ENCODE results near the gene STARD3NL. TPM values are rescaled to one million over a fixed set of nuclear protein-coding genes. Genes with fewer than 3 reads are reported as not detected.

STARD3NL gene
- total RNA-seq, 1 experiment from 2014 or later: 30.6 TPM

DNA sequence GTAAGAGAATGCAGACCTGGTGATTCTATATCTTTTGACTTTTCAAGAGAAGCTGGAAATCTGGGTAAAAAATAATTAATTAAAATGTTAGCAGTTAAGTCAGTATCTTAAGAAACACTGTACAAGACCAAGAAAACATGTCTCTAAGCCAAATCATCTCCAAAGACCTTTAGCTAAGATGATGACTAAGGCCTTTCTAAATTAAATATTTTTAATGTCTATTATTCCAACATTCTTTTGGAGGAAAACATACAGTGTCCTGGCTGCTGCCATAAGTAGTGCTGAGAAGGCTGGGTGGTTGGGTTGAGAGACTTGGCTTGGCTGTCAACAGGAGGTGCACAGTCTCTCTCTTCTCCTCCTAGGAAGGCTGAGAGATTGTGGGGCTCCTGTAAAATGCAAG is 20.3 kb downstream of the STARD3NL start:
- no peaks in the 10 kb centered on the region for H3K27me3 Mint-ChIP-seq (ENCODE audit: low read depth)
- H3K27ac Mint-ChIP-seq: no peak overlapping the region
- no peak for ATAC-seq
- H3K4me3 Mint-ChIP-seq: no peak overlapping the region
- CTCF ChIA-PET: interaction anchor here (0.8 to 5.8 kb wide), 9 partner anchors 17 to 281 kb away, joined by 3 to 51 read pairs (median 6); partner anchors contain the start of gene SFRP4
- DNase-seq (ENCODE audit: low spot score): no peak
- POLR2A ChIA-PET: no interaction called here
- H3K4me1 Mint-ChIP-seq: peaks cover 33% of the 10 kb centered on the region
- TF ChIP-seq, protein P1, sequence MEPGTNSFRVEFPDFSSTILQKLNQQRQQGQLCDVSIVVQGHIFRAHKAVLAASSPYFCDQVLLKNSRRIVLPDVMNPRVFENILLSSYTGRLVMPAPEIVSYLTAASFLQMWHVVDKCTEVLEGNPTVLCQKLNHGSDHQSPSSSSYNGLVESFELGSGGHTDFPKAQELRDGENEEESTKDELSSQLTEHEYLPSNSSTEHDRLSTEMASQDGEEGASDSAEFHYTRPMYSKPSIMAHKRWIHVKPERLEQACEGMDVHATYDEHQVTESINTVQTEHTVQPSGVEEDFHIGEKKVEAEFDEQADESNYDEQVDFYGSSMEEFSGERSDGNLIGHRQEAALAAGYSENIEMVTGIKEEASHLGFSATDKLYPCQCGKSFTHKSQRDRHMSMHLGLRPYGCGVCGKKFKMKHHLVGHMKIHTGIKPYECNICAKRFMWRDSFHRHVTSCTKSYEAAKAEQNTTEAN (CRISPR knock-in tag; IDR thresholded peaks at IDR 0.05): no peak
- peaks cover 3% of the 10 kb centered on the region; the same call in 1 of the 2 replicates for H3K9me3 Mint-ChIP-seq
- H3K36me3 Mint-ChIP-seq: peaks cover 8% of the 10 kb centered on the region

DNA sequence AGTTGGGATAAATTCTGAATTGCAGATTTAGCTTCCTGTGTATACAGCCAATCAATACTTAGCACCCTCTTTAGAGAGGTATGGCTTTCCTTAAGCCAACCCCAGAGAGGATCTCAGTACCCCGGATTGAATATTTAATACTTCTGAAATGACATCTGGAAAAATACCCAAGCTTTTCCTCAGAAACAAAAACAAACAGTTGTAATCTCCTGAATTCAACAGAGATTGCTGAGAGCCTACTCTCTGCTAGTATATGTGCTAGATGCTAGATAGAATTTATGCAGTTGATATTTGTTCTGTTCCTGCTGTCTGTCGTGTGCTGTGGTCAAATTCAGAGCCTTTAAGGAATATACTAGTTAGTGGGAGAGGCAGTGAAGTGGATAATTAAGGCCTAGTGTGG is 21.1 kb downstream of the STARD3NL start:
- H3K27me3 Mint-ChIP-seq (ENCODE audit: low read depth): no peaks in the 10 kb centered on the region
- ATAC-seq (no peak), DNase-seq (ENCODE audit: low spot score) (no peak)
- H3K27ac Mint-ChIP-seq: no peak overlapping the region
- ChIA-PET CTCF (interaction anchor here (0.8 to 5.8 kb wide), 6 partner anchors 17 to 282 kb away, joined by 3 to 51 read pairs (median 5); partner anchors contain the start of gene SFRP4), POLR2A (no interaction called here)
- H3K9me3 Mint-ChIP-seq: peaks cover 3% of the 10 kb centered on the region; the same call in 1 of the 2 replicates
- peaks cover 33% of the 10 kb centered on the region for H3K4me1 Mint-ChIP-seq
- no peak overlapping the region for H3K4me3 Mint-ChIP-seq
- H3K36me3 Mint-ChIP-seq: peaks cover 11% of the 10 kb centered on the region
- TF ChIP-seq CREM (CRISPR knock-in tag; IDR thresholded peaks at IDR 0.05): no peak
- no peak for TF ChIP-seq MXD4 (CRISPR knock-in tag; IDR thresholded peaks at IDR 0.05; ENCODE audit: borderline replicate concordance)
- TF ChIP-seq, protein P2, sequence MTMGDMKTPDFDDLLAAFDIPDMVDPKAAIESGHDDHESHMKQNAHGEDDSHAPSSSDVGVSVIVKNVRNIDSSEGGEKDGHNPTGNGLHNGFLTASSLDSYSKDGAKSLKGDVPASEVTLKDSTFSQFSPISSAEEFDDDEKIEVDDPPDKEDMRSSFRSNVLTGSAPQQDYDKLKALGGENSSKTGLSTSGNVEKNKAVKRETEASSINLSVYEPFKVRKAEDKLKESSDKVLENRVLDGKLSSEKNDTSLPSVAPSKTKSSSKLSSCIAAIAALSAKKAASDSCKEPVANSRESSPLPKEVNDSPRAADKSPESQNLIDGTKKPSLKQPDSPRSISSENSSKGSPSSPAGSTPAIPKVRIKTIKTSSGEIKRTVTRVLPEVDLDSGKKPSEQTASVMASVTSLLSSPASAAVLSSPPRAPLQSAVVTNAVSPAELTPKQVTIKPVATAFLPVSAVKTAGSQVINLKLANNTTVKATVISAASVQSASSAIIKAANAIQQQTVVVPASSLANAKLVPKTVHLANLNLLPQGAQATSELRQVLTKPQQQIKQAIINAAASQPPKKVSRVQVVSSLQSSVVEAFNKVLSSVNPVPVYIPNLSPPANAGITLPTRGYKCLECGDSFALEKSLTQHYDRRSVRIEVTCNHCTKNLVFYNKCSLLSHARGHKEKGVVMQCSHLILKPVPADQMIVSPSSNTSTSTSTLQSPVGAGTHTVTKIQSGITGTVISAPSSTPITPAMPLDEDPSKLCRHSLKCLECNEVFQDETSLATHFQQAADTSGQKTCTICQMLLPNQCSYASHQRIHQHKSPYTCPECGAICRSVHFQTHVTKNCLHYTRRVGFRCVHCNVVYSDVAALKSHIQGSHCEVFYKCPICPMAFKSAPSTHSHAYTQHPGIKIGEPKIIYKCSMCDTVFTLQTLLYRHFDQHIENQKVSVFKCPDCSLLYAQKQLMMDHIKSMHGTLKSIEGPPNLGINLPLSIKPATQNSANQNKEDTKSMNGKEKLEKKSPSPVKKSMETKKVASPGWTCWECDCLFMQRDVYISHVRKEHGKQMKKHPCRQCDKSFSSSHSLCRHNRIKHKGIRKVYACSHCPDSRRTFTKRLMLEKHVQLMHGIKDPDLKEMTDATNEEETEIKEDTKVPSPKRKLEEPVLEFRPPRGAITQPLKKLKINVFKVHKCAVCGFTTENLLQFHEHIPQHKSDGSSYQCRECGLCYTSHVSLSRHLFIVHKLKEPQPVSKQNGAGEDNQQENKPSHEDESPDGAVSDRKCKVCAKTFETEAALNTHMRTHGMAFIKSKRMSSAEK (CRISPR knock-in tag; IDR thresholded peaks at IDR 0.05; ENCODE audit: borderline replicate concordance): no peak
- TF ChIP-seq GTF2I (CRISPR knock-in tag; conservative IDR thresholded peaks at IDR 0.05): no peak
- TF ChIP-seq SOX15 (CRISPR knock-in tag; IDR thresholded peaks at IDR 0.05): no peak

DNA sequence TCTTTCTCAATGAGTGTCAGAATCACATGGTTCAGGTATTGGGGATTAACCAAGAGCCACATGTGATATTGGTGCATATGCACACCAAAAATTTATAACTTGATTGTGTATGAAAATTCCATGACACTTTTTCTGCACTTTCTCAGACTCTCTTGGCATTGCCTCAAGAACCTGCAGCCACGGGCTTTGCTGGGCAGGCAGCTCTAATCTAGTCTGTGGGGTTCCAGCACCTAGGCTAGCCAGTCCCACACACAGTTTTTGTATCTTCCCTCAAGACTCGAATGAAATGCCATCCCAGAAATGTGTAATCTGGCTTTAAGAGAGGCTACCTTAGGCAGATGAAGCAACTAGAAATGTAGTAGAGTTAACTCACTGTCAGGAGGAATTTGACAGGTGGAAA is 21.7 kb downstream of the STARD3NL start:
- no peaks in the 10 kb centered on the region for H3K27me3 Mint-ChIP-seq (ENCODE audit: low read depth)
- peaks cover 3% of the 10 kb centered on the region; the same call in 1 of the 2 replicates for H3K9me3 Mint-ChIP-seq
- H3K4me1 Mint-ChIP-seq: peaks cover 33% of the 10 kb centered on the region
- ATAC-seq (no peak), DNase-seq (ENCODE audit: low spot score) (no peak)
- peaks cover 11% of the 10 kb centered on the region for H3K36me3 Mint-ChIP-seq
- ChIA-PET CTCF (interaction anchor here (1.0 to 5.8 kb wide), 3 partner anchors 16 to 136 kb away, joined by 4 to 51 read pairs (median 4); no protein-coding TSS in a partner anchor), POLR2A (no interaction called here)
- no peak overlapping the region for H3K27ac Mint-ChIP-seq
- TF ChIP-seq SMAD3 (CRISPR knock-in tag; IDR thresholded peaks at IDR 0.05; ENCODE audit: borderline replicate concordance) (no peak), ELF4 (CRISPR knock-in tag; IDR thresholded peaks at IDR 0.05; ENCODE audit: low read depth) (no peak), EMX1 (CRISPR knock-in tag; IDR thresholded peaks at IDR 0.05) (no peak)
- TF ChIP-seq, protein P3, sequence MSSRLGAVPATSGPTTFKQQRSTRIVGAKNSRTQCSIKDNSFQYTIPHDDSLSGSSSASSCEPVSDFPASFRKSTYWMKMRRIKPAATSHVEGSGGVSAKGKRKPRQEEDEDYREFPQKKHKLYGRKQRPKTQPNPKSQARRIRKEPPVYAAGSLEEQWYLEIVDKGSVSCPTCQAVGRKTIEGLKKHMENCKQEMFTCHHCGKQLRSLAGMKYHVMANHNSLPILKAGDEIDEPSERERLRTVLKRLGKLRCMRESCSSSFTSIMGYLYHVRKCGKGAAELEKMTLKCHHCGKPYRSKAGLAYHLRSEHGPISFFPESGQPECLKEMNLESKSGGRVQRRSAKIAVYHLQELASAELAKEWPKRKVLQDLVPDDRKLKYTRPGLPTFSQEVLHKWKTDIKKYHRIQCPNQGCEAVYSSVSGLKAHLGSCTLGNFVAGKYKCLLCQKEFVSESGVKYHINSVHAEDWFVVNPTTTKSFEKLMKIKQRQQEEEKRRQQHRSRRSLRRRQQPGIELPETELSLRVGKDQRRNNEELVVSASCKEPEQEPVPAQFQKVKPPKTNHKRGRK (CRISPR knock-in tag; IDR thresholded peaks at IDR 0.05; ENCODE audit: borderline replicate concordance): no peak
- no peak overlapping the region for H3K4me3 Mint-ChIP-seq

DNA sequence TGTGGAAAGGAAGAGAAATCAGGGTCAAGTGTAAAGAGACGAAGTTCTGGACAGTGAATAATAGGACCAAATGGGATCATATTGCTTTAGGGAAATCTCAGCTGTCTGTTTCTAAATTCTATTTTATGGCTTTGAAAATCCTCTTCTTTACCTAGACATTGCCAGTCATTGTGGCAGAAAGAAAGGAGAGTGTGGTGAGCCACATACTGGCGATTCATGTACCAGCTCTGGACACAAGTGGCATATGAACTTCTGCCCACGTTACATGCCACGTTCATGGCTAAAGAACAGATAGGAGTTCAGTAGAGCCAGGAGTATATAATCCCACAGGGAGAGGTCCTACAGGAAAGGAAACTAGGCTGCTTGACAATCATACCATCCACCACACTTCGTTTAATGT is 28.0 kb downstream of the STARD3NL start:
- no peak overlapping the region for H3K4me3 Mint-ChIP-seq
- H3K27me3 Mint-ChIP-seq (ENCODE audit: low read depth): no peaks in the 10 kb centered on the region; the same call in 1 of the 2 replicates
- no peak for DNase-seq (ENCODE audit: low spot score)
- no peaks in the 10 kb centered on the region for H3K4me1 Mint-ChIP-seq
- no peak overlapping the region for H3K27ac Mint-ChIP-seq
- peaks cover 11% of the 10 kb centered on the region for H3K36me3 Mint-ChIP-seq
- ATAC-seq: no peak
- ChIA-PET POLR2A (no interaction called here), CTCF (interaction anchor here (1.4 to 1.8 kb wide), 2 partner anchors 10 to 289 kb away, joined by 3 to 8 read pairs; partner anchors contain the start of gene SFRP4)
- TF ChIP-seq, protein P4, sequence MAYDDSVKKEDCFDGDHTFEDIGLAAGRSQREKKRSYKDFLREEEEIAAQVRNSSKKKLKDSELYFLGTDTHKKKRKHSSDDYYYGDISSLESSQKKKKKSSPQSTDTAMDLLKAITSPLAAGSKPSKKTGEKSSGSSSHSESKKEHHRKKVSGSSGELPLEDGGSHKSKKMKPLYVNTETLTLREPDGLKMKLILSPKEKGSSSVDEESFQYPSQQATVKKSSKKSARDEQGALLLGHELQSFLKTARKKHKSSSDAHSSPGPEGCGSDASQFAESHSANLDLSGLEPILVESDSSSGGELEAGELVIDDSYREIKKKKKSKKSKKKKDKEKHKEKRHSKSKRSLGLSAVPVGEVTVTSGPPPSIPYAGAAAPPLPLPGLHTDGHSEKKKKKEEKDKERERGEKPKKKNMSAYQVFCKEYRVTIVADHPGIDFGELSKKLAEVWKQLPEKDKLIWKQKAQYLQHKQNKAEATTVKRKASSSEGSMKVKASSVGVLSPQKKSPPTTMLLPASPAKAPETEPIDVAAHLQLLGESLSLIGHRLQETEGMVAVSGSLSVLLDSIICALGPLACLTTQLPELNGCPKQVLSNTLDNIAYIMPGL (CRISPR knock-in tag; IDR thresholded peaks at IDR 0.05): no peak
- TF ChIP-seq TP53 (CRISPR knock-in tag; IDR thresholded peaks at IDR 0.05) (no peak), ZNF219 (CRISPR knock-in tag; IDR thresholded peaks at IDR 0.05; ENCODE audit: borderline replicate concordance) (no peak), ZBTB21 (CRISPR knock-in tag; IDR thresholded peaks at IDR 0.05; ENCODE audit: borderline replicate concordance) (no peak), ZNF121 (CRISPR knock-in tag; IDR thresholded peaks at IDR 0.05) (no peak), ZNF423 (CRISPR knock-in tag; IDR thresholded peaks at IDR 0.05) (no peak), FOXJ3 (CRISPR knock-in tag; IDR thresholded peaks at IDR 0.05; ENCODE audit: borderline replicate concordance) (no peak)
- TF ChIP-seq, protein P5, sequence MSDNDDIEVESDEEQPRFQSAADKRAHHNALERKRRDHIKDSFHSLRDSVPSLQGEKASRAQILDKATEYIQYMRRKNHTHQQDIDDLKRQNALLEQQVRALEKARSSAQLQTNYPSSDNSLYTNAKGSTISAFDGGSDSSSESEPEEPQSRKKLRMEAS (CRISPR knock-in tag; IDR thresholded peaks at IDR 0.05): no peak
- H3K9me3 Mint-ChIP-seq: peaks cover 3% of the 10 kb centered on the region; the same call in 1 of the 2 replicates
